ENCODE measurements around the gene PIP5K1C.

Gene PIP5K1C

GRCh38 chr19:3620817-3621547 is 79.3 kb downstream of the PIP5K1C start:
- no peak for DNase-seq

GRCh38 chr19:3620145-3620816 is 80.0 kb downstream of the PIP5K1C start:
- no peak for DNase-seq

- no peak for DNase-seq
Observed at GRCh38 chr19:3619631-3620012, 80.6 kb downstream of the PIP5K1C start.

GRCh38 chr19:3618811-3619630 is 81.2 kb downstream of the PIP5K1C start:
- DNase-seq = no peak

- no peak for DNase-seq
Observed at GRCh38 chr19:3618144-3618810, 82.0 kb downstream of the PIP5K1C start.

- no peak for DNase-seq
Observed at GRCh38 chr19:3617463-3617862, 82.8 kb downstream of the PIP5K1C start.

GRCh38 chr19:3615524-3616135 is 84.6 kb downstream of the PIP5K1C start:
- DNase-seq = no peak

GRCh38 chr19:3614858-3615505 is 85.3 kb downstream of the PIP5K1C start:
- DNase-seq = no peak

GRCh38 chr19:3613818-3614661 is 86.2 kb downstream of the PIP5K1C start:
- DNase-seq = no peak

GRCh38 chr19:3612901-3613741 is 87.1 kb downstream of the PIP5K1C start:
- no peak for DNase-seq

GRCh38 chr19:3612330-3612729 is 87.9 kb downstream of the PIP5K1C start:
- no peak for DNase-seq

GRCh38 chr19:3611841-3612240 is 88.4 kb downstream of the PIP5K1C start:
- DNase-seq = no peak

GRCh38 chr19:3610745-3611717 is 89.2 kb downstream of the PIP5K1C start:
- no peak for DNase-seq

- DNase-seq = no peak
Observed at GRCh38 chr19:3609779-3610719, 90.2 kb downstream of the PIP5K1C start.

- no peak for DNase-seq
Observed at GRCh38 chr19:3608750-3609322, 91.4 kb downstream of the PIP5K1C start.

- no peak for DNase-seq
Observed at GRCh38 chr19:3608079-3608641, 92.1 kb downstream of the PIP5K1C start.
